Measurements from ENCODE around the gene ANKRD36C.
"Not testable (repeated sequence)": the region's sequence is repeated elsewhere in the genome, so short reads cannot be mapped to it uniquely, and the experiment has no call there.

Gene ANKRD36C

DNA sequence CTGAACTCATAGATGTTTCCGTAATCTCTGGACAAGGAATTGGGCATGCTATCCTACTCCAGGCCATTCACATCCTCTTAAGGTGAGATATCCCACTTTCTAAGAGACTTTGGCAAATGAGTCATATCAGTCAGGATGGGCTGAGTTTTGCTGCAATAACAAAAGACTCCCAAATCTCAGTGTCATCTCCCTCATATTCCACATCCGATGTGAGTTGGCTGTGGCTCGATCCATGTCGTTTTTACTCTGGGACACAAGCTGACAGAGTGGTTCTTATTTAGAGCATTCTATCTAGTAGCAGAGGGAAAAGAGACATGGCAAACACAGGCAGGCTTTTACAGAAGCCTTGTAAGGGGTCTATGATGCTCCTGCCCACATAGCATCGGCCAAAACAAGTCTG is 14.6 kb upstream of the ANKRD36C start:
- not testable (repeated sequence) for DNase-seq

- peak; percentile 42 for DNase-seq
Observed at GRCh38 chr2:95992520-95993272, 1.1 kb upstream of the ANKRD36C start.

DNA sequence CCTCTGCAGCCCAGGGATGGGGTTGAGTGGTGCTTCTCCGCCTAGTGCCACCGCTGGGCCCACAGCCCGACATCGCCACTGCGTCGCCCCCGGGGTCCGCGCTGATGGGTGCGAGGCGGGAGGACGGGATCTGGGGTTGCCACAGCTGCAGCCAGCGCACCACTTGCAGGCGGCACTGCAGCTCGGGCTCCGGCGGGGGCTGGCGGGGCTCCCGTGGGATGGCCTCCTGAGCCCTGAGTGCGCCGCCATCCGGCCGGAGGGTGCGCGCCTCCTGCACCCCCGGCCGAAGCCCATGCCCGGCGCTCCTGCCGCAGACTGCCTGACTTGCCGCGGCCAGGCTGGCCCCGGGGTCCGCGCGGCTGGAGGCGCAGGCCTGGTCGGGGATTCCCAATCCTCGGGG is 478 bp upstream of the ANKRD36C start:
- not testable (repeated sequence) for DNase-seq

GRCh38 chr2:95990884-95991283 is 740 bp downstream of the ANKRD36C start:
- not testable (repeated sequence) for DNase-seq

GRCh38 chr2:95951662-95952061 is 40.0 kb downstream of the ANKRD36C start:
- not testable (repeated sequence) for DNase-seq

- DNase-seq: not testable (repeated sequence)
Observed at GRCh38 chr2:95948039-95948438, 43.6 kb downstream of the ANKRD36C start.

- not testable (repeated sequence) for DNase-seq
Observed at GRCh38 chr2:95939947-95940346, 51.7 kb downstream of the ANKRD36C start.

DNA sequence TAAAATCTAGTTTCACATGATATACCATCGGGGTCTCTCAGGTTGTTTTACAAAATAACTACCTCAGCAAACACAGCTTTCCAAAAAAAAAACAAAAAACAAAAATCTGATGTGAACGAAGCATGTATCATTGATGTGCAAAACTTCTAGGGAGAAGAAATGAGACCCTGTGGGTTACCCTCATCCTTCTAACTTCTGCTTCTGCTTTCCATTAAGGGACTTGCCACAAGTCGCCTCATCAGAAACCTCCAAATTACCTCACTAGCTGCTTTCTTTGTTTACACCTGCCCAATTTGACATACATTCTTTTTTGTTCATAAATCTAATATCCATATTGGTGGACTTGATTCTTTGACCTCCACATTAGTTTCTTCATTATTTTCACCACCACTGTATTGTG is 60.9 kb downstream of the ANKRD36C start:
- not testable (repeated sequence) for DNase-seq

- not testable (repeated sequence) for DNase-seq
Observed at GRCh38 chr2:95917007-95917406, 74.6 kb downstream of the ANKRD36C start.

- DNase-seq: not testable (repeated sequence)
Observed at GRCh38 chr2:95915131-95915530, 76.5 kb downstream of the ANKRD36C start.

- not testable (repeated sequence) for DNase-seq
Observed at GRCh38 chr2:95911431-95911830, 80.2 kb downstream of the ANKRD36C start.

DNA sequence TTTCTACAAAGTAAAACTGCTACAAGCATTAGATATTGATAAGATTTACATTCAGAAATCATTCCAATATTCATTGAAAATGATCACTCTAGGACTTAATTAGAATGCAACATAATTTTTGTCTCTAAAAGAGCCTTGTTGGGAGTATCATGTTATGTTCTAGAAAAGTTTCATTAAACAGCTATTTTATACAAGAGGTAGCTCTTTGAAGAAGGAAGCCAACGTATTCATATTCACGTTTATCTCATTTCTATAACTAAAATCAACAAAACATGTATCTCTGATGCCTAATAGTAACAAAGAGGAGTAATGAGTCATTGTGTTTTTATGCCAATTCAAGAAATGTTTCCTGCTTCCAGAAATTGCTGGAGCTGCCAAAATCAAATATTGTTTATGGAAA is 97.2 kb downstream of the ANKRD36C start:
- DNase-seq: not testable (repeated sequence)

GRCh38 chr2:95867929-95868328 is 123.7 kb downstream of the ANKRD36C start:
- not testable (repeated sequence) for DNase-seq

GRCh38 chr2:95867047-95867677 is 124.5 kb downstream of the ANKRD36C start:
- not testable (repeated sequence) for DNase-seq

- not testable (repeated sequence) for DNase-seq
Observed at GRCh38 chr2:95862121-95862520, 129.5 kb downstream of the ANKRD36C start.

GRCh38 chr2:95836151-95836550 is 155.5 kb downstream of the ANKRD36C start:
- DNase-seq: no peak

DNA sequence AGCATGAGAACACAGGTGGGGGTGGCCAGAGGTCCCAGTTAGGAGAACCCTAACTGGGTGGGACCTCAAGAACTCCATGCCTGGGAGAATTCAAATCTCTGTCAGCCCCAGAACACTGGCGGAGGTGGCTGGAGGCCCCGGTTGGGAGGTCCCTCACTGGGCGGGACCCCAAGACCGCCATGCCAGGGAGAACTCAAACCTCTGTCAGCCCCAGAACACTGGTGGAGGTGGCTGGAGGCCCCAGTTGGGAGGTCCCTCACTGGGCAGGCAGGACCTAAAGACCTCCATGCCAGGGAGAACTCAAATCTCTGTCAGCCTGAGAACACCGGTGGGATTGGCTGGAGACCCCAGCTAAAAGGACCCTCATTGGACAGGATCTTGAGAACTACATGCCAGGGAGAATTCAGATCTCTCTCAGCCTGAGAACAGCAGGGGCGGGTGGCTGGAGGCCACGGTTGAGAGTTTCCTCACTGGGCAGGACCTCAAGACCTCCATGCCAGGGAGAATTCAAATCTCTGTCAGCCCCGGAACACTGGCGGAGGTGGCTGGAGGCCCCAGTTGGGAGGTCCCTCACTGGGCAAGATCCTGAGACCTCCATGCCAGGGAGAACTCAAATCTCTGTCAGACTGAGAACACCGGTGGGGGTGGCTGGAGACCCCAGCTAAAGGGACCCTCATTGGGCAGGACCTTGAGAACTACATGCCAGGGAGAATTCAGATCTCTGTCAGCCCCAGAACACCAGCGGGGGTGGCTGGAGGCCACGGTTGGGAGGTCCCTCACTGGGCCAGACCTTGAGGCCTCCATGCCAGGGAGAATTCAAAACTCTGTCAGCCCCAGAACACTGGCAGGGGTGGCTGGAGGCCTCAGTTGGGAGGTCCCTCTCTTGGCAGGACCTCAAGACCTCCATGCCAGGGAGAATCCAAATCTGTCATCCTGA is 157.3 kb downstream of the ANKRD36C start:
- not testable (repeated sequence) for DNase-seq

- not testable (repeated sequence) for DNase-seq
Observed at GRCh38 chr2:95824218-95824617, 167.4 kb downstream of the ANKRD36C start.

DNA sequence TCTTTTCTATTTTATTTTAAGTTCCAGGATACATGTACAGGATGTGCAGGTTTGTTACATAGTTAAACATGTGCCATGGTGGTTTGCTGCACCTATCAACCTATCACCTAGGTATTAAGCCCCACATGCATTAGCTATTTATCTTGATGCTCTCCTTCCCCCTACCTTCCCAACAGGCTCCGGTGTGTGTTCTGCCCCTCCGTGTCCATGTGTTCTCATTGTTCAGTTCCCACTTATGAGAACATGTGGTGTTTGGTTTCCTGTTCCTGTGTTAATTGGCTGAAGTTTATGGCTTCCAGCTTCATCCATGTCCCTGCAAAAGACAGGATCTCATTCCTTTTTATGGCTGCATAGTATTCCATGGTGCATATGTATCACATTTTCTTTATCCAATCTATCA is 174.1 kb downstream of the ANKRD36C start:
- DNase-seq: not testable (repeated sequence)

- not testable (repeated sequence) for DNase-seq
Observed at GRCh38 chr2:95813311-95813710, 178.3 kb downstream of the ANKRD36C start.

- no peak for DNase-seq
Observed at GRCh38 chr2:95799892-95800291, 191.7 kb downstream of the ANKRD36C start.

DNA sequence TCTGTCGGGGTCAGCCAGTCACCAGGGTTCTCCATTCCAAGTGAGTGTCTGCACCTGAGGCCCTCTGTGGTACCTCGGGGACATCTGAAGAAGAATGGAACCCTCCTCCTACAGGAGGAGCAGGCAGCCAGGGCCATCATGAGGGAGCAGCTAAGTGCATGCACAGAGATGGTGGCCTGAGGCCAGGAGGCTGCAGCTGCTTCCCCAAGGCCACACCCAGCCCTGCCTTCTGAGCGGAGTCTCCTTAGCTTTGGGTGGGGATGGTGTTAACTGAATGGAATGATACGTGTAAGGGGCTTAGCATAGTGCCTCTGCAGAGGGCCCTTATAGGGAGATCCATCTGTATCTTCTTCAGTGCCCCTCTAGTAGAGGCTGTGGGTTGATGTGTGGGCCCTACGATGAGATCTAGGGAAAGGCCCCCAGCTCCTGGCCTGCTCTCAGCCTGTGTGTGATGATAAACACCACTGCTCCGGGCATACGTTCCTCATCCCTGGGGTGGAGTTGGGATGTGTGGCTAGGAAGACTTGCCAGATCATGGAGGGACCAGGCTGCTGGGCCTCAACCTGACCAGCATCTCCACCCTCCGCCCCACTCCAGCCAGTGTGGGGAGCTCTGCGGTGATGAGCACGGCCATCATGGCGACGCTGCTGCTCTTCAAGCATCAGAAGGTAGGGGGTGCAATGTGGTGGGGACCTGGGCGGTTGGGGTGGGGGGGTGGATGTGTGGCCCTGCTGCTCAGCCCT is 192.3 kb downstream of the ANKRD36C start:
- not testable (repeated sequence) for DNase-seq

Data from activated CD4-positive, CD25-positive, alpha-beta regulatory T cell treated with anti-CD3 and anti-CD28 coated beads, Interleukin-2, amount 50 U/mL, for 72 hours (primary cell).